Hepatocyte (in vitro differentiated cells): ENCODE results near the gene PDE4D. TPM values are rescaled to one million over a fixed set of nuclear protein-coding genes. Genes with fewer than 3 reads are reported as not detected.
A peak's percentile ranks its signal among the peaks of the same experiment; 100 is the strongest.

ENCODE experiments used
- DNase-seq: peaks from one replicate; pipeline ENCODE4 v3.0.0-alpha.2; 2016; ENCODE audit warnings: low spot score
- H2AFZ ChIP-seq: fragments of 200-600 bp; sonication (generic); 2 replicates; pipeline ENCODE4 v1.6.0; 2016; ENCODE audit warnings: antibody characterized with exemption, mild to moderate bottlenecking
- H3K27ac ChIP-seq: fragments of 200-600 bp; sonication (generic); 2 replicates; pipeline ENCODE4 v1.5.1; 2016; ENCODE audit warnings: mild to moderate bottlenecking
- H3K27me3 ChIP-seq: fragments of 200-600 bp; sonication (generic); 2 replicates; pipeline ENCODE4 v1.6.1; 2016
- H3K36me3 ChIP-seq: fragments of 200-600 bp; sonication (generic); replicated peaks from 2 replicates; pipeline ENCODE4 v1.5.1; 2016; ENCODE audit warnings: low read depth; ENCODE audit not compliant: insufficient read depth
- H3K4me1 ChIP-seq: fragments of 200-600 bp; sonication (generic); 2 replicates; pipeline ENCODE4 v1.5.1; 2016; ENCODE audit warnings: mild to moderate bottlenecking, moderate library complexity; ENCODE audit not compliant: insufficient read depth
- H3K4me2 ChIP-seq: fragments of 200-600 bp; sonication (generic); 2 replicates; pipeline ENCODE4 v1.6.0; 2016
- H3K4me3 ChIP-seq: fragments of 200-600 bp; sonication (generic); 2 replicates; pipeline ENCODE4 v1.5.1; 2016; ENCODE audit warnings: mild to moderate bottlenecking
- H3K79me2 ChIP-seq: fragments of 200-600 bp; sonication (generic); 2 replicates; pipeline ENCODE4 v1.6.0; 2017; ENCODE audit warnings: mild to moderate bottlenecking
- H3K9me2 ChIP-seq: fragments of 200-600 bp; sonication (generic); replicated peaks from 2 replicates; pipeline ENCODE4 v1.6.0; 2017; ENCODE audit warnings: mild to moderate bottlenecking; ENCODE audit not compliant: insufficient read depth
- H3K9me3 ChIP-seq: fragments of 200-600 bp; sonication (generic); 2 replicates; pipeline ENCODE4 v1.5.1; 2016; ENCODE audit warnings: low read depth, mild to moderate bottlenecking
- H4K20me1 ChIP-seq: fragments of 200-600 bp; sonication (generic); 2 replicates; pipeline ENCODE4 v1.6.0; 2016; ENCODE audit warnings: mild to moderate bottlenecking; ENCODE audit not compliant: insufficient read depth, poor library complexity, severe bottlenecking
- CTCF ChIP-seq: fragments of 200-600 bp; sonication (generic); IDR thresholded peaks from 2 replicates; pipeline ENCODE4 v1.5.1; 2016; ENCODE audit warnings: antibody characterized with exemption, mild to moderate bottlenecking; ENCODE audit not compliant: poor library complexity
- EZH2 ChIP-seq: fragments of 200-600 bp; sonication (generic); IDR thresholded peaks from 2 replicates; pipeline ENCODE4 v1.6.1; 2016; ENCODE audit warnings: antibody characterized with exemption, mild to moderate bottlenecking, borderline replicate concordance
- EZH2phosphoT487 ChIP-seq: fragments of 200-600 bp; sonication (generic); IDR thresholded peaks from one replicate; pipeline ENCODE4 v1.6.1; 2018; ENCODE audit warnings: antibody characterized with exemption, mild to moderate bottlenecking, low read depth, moderate library complexity; ENCODE audit not compliant: unreplicated experiment, severe bottlenecking
- WGBS: methylation state at CpG from one replicate; pipeline ENCODE4 v1.1.6; 2016; ENCODE audit warnings: low lambda C conversion rate; ENCODE audit errors: missing lambda C conversion rate; 5-methylcytosine and 5-hydroxymethylcytosine counted together
- polyA plus RNA-seq: library from polyadenylated mRNA; unstranded; fragments of >200 nt; fragmentation: Nextera tagmentation; extraction: Ambion mirVana; gene quantifications from 2 replicates; pipeline ENCODE4 v1.2.1, GENCODE V29; 2016
- total RNA-seq: library from RNA; depleted of rRNA; stranded (reverse); fragments of >200 nt; gene quantifications from 2 replicates; pipeline ENCODE4 v1.2.3, GENCODE V29; 2014

Gene PDE4D
- total and polyA plus RNA-seq, 2 experiments from 2014 or later: 14.5 to 45.2 TPM

- no peak overlapping the region for H3K4me2 ChIP-seq
- peak overlapping the region; percentile 38 for H3K27ac ChIP-seq
These were observed 371.2 kb downstream of the PDE4D start for GRCh38 chr5:59522201-59522831.

GRCh38 chr5:59521476-59521875 lies 372.1 kb downstream of the PDE4D start:
- DNase-seq: no peak
- Histone ChIP-seq H2AFZ (no peak overlapping the region), H3K27me3 (no peaks in the 10 kb centered on the region), H3K4me2 (no peak overlapping the region), H3K4me1 (peaks cover 5% of the 10 kb centered on the region), H4K20me1 (no peaks in the 10 kb centered on the region), H3K79me2 (no peaks in the 10 kb centered on the region), H3K36me3 (no peaks in the 10 kb centered on the region), H3K27ac (no peak overlapping the region), H3K9me2 (no peaks in the 10 kb centered on the region), H3K9me3 (no peaks in the 10 kb centered on the region), H3K4me3 (no peak overlapping the region)
- TF ChIP-seq EZH2phosphoT487 (no peak), CTCF (no peak), EZH2 (no peak)

More at GRCh38 chr5:59522201-59522831, 371.2 kb downstream of the PDE4D start:
- TF ChIP-seq EZH2phosphoT487: no peak
- no peak for TF ChIP-seq EZH2
- TF ChIP-seq CTCF: no peak
- Histone ChIP-seq H3K4me3 (no peak overlapping the region), H3K9me3 (no peaks in the 10 kb centered on the region), H2AFZ (no peak overlapping the region), H4K20me1 (no peaks in the 10 kb centered on the region), H3K79me2 (no peaks in the 10 kb centered on the region), H3K9me2 (no peaks in the 10 kb centered on the region), H3K4me1 (peaks cover 5% of the 10 kb centered on the region), H3K27me3 (no peaks in the 10 kb centered on the region), H3K36me3 (no peaks in the 10 kb centered on the region)
- DNase-seq: peak; percentile 16
- WGBS: 85% methylated on average over 3 of the region's 3 CpGs

GRCh38 chr5:59519338-59519737 lies 374.2 kb downstream of the PDE4D start:
- no peaks in the 10 kb centered on the region for H3K9me3 ChIP-seq
- no peaks in the 10 kb centered on the region for H3K36me3 ChIP-seq
- no peak for DNase-seq

More at GRCh38 chr5:59519338-59519737, 374.2 kb downstream of the PDE4D start:
- 97% methylated on average over 5 of the region's 5 CpGs for WGBS
- Histone ChIP-seq H3K4me3 (no peak overlapping the region), H4K20me1 (no peaks in the 10 kb centered on the region), H3K79me2 (no peaks in the 10 kb centered on the region), H3K27ac (no peak overlapping the region), H3K9me2 (no peaks in the 10 kb centered on the region), H3K4me2 (no peak overlapping the region), H3K27me3 (no peaks in the 10 kb centered on the region), H3K4me1 (peaks cover 5% of the 10 kb centered on the region), H2AFZ (no peak overlapping the region)
- TF ChIP-seq CTCF: no peak
- TF ChIP-seq EZH2phosphoT487: no peak
- TF ChIP-seq EZH2: no peak
